Peyer's patch (tissue), 4 donors: ENCODE data around the gene DLGAP4. TPM values are rescaled to one million over a fixed set of nuclear protein-coding genes. Genes with fewer than 3 reads are reported as not detected.

Experiments
- DNase-seq, 3 donors: peaks; one replicate each; pipeline ENCODE4 v3.0.0-alpha.2; 2017 to 2019
- H3K27ac ChIP-seq, 4 donors: fragments of 200-600 bp; sonication (generic); one replicate each; pipeline ENCODE4 v1.5.1; 2016 to 2019
- H3K27me3 ChIP-seq, 2 donors: fragments of 200-600 bp; sonication (generic); one replicate each; pipeline ENCODE4 v1.5.1; 2019
- H3K36me3 ChIP-seq, 3 donors: fragments of 200-600 bp; sonication (generic); one replicate each; pipeline ENCODE4 v1.5.1; 2016 to 2019
- H3K4me1 ChIP-seq, 4 donors: fragments of 200-600 bp; sonication (generic); one replicate each; pipeline ENCODE4 v1.5.1; 2016 to 2019
- H3K4me3 ChIP-seq, 4 donors: fragments of 200-600 bp; sonication (generic); 1 replicate in 3 of 4; 2 replicates in 1 of 4; pipeline ENCODE4 v1.5.1; 2016 to 2019; ENCODE audit warnings: mild to moderate bottlenecking in 1 of 4
- H3K9me3 ChIP-seq, 4 donors: fragments of 200-600 bp; sonication (generic); one replicate each; pipeline ENCODE4 v1.5.1; 2016 to 2019; ENCODE audit warnings: mild to moderate bottlenecking in 1 of 4
- POLR2A ChIP-seq, 2 donors: fragments of 450-650 bp; IDR thresholded peaks; one replicate each; pipeline ENCODE4 v1.5.1; 2017; ENCODE audit warnings: antibody characterized with exemption in 2 of 2, mild to moderate bottlenecking in 2 of 2, moderate library complexity in 2 of 2
- total RNA-seq, 4 donors: library from RNA; depleted of rRNA; stranded (reverse); fragments of >200 nt; gene quantifications; one replicate each; pipeline ENCODE4 v1.1.0, GENCODE V29; 2016
- TF ChIP-seq, protein P1 (sequence below), 6 experiments: fragments of 450-650 bp in 4 of 6; fragments of 200-600 bp in 2 of 6; sonication (generic) in 1 of 6; IDR thresholded peaks; one replicate each; pipeline ENCODE4 v1.5.1; 2017 to 2019; ENCODE audit warnings: antibody characterized with exemption in 6 of 6, mild to moderate bottlenecking in 3 of 6, moderate library complexity in 1 of 6

Gene DLGAP4
- total RNA-seq, 4 donors from 2014 or later, result 44.5 to 70.1 (median 59.0) TPM

GRCh38 chr20:36499211-36499610, 193.1 kb downstream of the DLGAP4 start:
- TF ChIP-seq, protein P1, sequence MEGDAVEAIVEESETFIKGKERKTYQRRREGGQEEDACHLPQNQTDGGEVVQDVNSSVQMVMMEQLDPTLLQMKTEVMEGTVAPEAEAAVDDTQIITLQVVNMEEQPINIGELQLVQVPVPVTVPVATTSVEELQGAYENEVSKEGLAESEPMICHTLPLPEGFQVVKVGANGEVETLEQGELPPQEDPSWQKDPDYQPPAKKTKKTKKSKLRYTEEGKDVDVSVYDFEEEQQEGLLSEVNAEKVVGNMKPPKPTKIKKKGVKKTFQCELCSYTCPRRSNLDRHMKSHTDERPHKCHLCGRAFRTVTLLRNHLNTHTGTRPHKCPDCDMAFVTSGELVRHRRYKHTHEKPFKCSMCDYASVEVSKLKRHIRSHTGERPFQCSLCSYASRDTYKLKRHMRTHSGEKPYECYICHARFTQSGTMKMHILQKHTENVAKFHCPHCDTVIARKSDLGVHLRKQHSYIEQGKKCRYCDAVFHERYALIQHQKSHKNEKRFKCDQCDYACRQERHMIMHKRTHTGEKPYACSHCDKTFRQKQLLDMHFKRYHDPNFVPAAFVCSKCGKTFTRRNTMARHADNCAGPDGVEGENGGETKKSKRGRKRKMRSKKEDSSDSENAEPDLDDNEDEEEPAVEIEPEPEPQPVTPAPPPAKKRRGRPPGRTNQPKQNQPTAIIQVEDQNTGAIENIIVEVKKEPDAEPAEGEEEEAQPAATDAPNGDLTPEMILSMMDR (IDR thresholded peaks at IDR 0.05), result no peak
- TF ChIP-seq POLR2A (IDR thresholded peaks at IDR 0.05), result no peak
- peak in 1 of 3 donors; percentile 37 for DNase-seq
- Histone ChIP-seq H3K4me1 (peaks cover 0 to 3% (median 0%) of the 10 kb centered on the region in 4 donors), H3K27ac (no peak overlapping the region), H3K27me3 (no peaks in the 10 kb centered on the region), H3K4me3 (no peak overlapping the region), H3K36me3 (peaks cover 0 to 82% (median 0%) of the 10 kb centered on the region in 3 donors), H3K9me3 (no peaks in the 10 kb centered on the region)

GRCh38 chr20:36499723-36500501, 193.8 kb downstream of the DLGAP4 start:
- Histone ChIP-seq H3K27me3 (no peaks in the 10 kb centered on the region), H3K27ac (no peak overlapping the region), H3K4me3 (no peak overlapping the region), H3K36me3 (peaks cover 0 to 88% (median 0%) of the 10 kb centered on the region in 3 donors), H3K9me3 (no peaks in the 10 kb centered on the region), H3K4me1 (no peaks in the 10 kb centered on the region)
- TF ChIP-seq POLR2A (IDR thresholded peaks at IDR 0.05), result no peak
- TF ChIP-seq, protein P1 (IDR thresholded peaks at IDR 0.05), result no peak
- DNase-seq, result peak in 1 of 3 donors; percentile 43

- Histone ChIP-seq H3K4me3 (no peak overlapping the region), H3K4me1 (no peaks in the 10 kb centered on the region), H3K27me3 (no peaks in the 10 kb centered on the region), H3K27ac (no peak overlapping the region), H3K9me3 (no peaks in the 10 kb centered on the region), H3K36me3 (peaks cover 0 to 93% (median 0%) of the 10 kb centered on the region in 3 donors)
- TF ChIP-seq, protein P1 (IDR thresholded peaks at IDR 0.05), result no peak
- TF ChIP-seq POLR2A (IDR thresholded peaks at IDR 0.05), result no peak
- DNase-seq, result peak in 1 of 3 donors; percentile 23
Observed at GRCh38 chr20:36501367-36502006, 195.3 kb downstream of the DLGAP4 start.

DNA sequence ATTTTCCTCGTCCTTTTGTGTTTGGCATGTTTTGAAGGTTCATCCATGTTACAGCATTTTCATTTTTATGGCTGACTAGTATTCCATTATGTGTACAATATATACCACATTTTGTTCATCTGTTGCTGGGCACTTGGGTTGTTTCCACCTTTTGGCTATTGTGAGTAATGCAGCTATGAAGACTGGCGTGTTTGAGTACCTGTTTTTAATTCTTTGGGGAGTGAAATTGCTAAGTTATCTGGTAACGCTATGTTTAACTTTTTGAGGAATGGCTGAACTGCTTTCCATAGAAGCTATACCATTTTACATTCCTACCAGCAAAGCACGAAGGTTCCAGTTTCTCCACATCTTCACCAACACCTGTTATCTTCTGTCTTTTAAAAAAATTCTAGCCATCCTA, 198.2 kb downstream of the DLGAP4 start:
- Histone ChIP-seq H3K27me3 (no peaks in the 10 kb centered on the region), H3K27ac (no peak overlapping the region), H3K9me3 (no peaks in the 10 kb centered on the region), H3K4me1 (no peaks in the 10 kb centered on the region), H3K4me3 (no peak overlapping the region), H3K36me3 (peaks cover 0 to 91% (median 0%) of the 10 kb centered on the region in 3 donors)
- TF ChIP-seq, protein P1 (IDR thresholded peaks at IDR 0.05), result no peak
- DNase-seq, result no peak

DNA sequence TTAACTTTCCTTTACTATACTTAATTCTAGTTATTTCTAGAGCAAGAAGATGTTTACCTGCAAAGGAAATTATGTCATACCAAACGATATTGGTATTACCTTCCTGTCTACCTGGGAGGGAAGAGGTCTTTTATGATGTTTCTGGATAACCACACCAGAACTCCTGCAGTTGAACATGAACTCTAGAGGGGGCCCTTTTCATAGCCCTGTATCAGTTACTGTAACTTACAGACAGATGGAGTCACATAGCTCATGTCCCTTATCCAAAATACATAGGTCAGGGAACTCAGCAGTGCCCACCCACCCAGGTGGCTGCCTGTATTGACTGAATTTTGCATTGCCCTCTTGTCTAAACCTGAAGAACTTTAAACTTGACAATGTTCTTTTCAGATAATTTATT, 200.1 kb downstream of the DLGAP4 start:
- H3K27ac ChIP-seq, result no peak overlapping the region
- peak in 1 of 3 donors; percentile 29 for DNase-seq
- H3K36me3 ChIP-seq, result peaks cover 0 to 87% (median 0%) of the 10 kb centered on the region in 3 donors
- H3K4me3 ChIP-seq, result no peak overlapping the region
- H3K9me3 ChIP-seq, result no peaks in the 10 kb centered on the region
- H3K27me3 ChIP-seq, result no peaks in the 10 kb centered on the region
- H3K4me1 ChIP-seq, result no peaks in the 10 kb centered on the region
- no peak for TF ChIP-seq POLR2A (IDR thresholded peaks at IDR 0.05)
- TF ChIP-seq, protein P1 (IDR thresholded peaks at IDR 0.05), result peak in 4 of 6 experiments; percentile 17 to 30 (median 22)
